Stimulated activated CD4-positive, alpha-beta T cell treated with anti-CD3 and anti-CD28 coated beads, Interleukin-2, amount 100 ng/mL, for 24 hours (primary cell): ENCODE measurements around the gene ACKR3.

Experiments
- DNase-seq, 2 donors: peaks; one replicate each; pipeline ENCODE4 v3.0.0-alpha.2; 2020

The ACKR3 gene

DNA sequence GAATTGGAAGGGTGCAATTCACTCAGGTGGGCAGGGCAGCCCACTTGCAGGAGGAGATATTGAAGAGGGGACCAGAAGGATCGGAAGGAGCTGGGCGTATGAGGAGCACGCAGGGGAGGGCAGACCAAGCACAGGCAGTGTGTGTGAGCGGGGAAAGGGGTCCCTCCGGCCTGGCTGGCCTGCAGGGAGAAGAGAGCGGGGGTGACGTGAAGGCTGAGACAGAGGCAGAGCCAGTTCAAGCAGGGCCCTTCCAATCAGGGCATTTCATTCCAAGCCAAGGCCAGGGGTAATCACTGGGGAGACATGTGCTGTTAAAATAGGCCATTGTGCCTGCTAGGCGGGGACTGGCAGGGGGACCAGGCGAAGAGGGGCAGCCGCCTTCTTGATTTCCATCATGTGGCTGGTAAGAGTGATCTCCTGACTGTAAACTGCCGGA, 62.2 kb downstream of the ACKR3 start:
- DNase-seq = no peak
